Measurements from ENCODE around the gene PRRC2B.
"Not testable (repeated sequence)": the region's sequence is repeated elsewhere in the genome, so short reads cannot be mapped to it uniquely, and the experiment has no call there.

PRRC2B gene

DNA sequence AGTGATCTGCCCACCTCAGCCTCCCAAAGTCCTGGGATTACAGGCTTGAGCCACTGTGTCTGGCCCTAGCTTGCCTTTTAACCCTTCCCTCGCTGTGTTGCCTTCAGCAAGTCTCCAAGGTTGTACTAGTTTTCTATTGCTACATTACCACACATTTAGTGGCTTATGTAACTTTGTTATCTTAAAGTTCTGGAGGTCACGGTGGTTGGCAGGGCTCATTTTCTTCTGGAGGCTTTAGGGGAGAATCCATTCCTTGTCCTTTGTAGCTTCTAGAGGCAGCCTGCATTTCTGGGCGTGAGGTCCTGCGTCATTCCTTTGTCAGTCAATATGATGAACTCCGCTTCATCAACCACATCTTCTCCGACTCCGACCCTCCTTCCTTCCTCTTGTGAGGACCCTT lies 2.9 kb upstream of the PRRC2B start:
- DNase-seq = no peak

DNA sequence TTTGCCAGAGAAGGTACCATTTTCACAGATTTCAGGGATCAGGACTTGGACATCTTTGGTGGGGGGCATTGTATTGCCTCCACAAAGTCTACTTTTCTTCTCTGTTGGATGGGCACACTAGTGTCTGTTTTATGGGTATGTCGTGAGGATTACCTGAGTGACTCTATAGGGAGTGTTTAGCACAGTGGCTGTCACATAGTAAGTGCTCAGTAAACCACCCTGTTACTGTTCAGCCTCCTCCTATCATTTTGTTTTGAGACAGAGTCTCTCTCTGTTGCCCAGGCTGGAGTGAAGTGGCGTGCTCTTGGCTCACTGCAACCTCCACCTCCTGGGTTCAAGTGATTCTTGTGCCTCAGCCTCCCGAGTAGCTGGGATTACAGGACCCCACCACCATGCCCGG lies 2.4 kb upstream of the PRRC2B start:
- DNase-seq = no peak

DNA sequence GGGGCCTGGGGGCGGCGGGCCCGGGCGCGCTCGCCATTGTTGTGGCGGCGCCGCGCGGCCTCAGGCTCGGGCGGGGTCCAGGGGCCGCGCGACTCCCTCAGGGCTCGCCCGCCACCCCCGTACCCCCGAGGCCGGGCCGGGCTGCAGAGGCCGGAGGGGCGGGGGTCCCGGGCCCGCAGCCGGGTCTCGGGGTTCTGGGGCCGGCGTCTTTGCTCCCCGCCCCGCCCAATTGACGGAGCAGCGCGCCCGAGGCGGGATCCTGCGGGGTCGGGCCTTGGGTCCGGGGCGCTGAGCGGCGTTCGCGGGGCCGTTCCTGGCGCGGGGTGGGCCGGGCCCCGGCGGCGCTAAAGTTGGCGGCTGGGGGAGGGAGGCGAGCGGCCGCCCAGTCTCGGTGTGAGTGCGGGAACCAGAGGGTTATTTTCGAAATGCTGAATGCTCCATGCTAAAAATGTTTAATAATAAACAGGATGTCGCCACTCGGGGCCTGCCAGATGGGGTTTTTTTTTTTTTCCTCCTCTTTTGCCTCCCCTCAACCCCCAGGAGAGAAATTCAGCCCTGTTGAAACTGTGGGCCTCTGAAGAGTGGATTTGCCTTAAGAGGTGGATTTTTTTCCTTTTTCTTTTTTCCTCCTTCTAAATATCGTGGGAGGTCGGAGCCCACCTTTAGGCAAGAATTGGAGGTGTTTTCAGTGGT lies 724 bp downstream of the PRRC2B start:
- DNase-seq = no peak

DNA sequence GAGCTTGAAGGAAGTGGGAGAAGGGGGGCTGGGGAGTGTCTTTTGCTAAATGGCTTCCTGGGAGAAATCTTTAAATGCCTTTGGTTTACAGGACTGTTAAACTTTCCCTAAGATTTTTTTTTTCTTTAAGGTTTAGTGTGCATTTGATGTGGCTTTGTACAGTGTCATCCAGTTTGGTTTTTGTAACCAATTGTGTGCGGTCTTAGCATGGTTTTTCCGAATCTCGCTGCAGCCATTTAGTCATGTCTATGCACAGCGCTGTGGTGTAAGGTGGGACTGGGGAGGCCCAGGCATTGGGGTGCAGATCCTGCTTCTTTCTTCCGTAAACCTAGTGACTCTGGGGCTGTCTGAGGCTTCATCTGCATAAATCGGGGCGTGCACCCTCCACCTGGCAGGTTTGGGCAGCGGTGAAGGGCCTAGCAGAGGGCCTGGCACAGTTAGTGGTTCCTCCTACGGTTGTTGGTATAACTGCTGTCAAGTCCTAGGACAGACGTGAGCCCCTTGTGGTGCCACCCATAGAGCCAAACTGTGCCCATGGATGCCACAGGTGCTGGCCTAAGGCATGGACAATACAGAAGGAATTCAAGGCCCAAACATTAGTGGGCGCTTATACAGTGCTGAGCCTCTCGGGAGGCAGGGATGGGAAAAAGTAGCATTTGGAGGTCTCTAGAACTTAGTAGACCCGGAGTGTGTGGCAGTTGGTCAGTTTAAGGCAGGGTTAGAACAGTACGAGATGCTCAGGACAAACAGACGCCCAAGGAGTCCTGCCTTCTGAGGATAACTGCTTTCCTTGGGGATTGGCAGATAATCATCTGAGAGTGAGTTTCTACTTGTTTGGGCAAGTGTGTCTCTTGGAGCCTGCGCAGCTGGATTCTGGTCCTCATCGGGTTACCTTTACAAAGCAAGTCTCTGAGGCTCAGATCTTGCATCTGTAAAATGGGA lies 1.5 kb downstream of the PRRC2B start:
- DNase-seq = no peak

DNA sequence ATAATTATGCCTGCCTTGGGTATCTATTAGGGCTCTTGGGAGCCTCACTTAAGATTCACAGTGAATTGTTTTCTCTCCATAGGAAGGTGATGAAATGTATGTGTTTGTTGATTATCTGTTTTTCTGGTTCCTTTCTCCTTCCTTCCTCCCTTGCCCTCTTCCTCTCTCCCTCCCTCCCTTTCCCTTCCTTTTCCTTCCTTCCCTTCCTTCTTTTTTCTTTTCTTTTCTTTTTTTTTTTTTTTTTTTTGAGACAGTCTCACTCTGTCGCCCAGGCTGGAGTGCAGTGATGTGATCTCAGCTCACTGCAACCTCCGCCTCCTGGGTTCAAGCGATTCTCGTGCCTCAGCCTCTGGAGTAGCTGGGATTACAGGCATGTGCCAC lies 2.2 kb downstream of the PRRC2B start:
- not testable (repeated sequence) for DNase-seq

GRCh38 chr9:131396626-131397025 lies 2.7 kb downstream of the PRRC2B start:
- DNase-seq = no peak

DNA sequence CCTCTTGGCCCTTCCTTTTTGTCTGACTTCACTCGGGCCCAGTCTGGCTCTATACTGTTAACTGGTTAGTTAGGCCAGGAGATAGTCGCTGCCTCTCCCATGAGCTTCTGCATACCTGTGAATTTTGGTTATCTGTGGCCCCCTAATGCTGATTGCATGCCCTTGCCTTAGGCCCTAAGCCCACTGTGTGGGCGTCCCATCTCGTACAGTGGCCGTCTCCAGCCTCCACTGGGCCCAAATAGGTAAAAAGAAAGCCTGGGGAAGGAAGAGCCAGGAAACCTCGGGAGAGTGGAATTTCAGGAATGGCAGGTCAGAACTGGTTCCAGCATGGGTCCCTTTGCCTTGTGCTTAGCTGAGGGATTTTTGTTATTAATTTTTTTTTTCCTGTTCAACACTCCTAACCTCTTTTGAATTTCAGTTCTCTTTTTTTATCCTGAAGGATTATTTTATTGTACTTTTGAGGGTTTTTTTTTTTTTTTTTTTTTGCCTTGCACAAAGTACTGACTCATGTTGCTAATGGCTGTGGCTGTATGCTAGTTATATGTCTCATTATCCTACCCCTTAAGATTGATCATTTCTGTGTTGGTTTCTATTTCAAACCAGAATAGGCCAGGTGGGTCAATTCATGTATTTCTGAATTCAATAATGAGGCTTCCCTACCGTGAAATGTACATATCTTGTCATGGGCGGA lies 3.4 kb downstream of the PRRC2B start:
- DNase-seq = no peak

DNA sequence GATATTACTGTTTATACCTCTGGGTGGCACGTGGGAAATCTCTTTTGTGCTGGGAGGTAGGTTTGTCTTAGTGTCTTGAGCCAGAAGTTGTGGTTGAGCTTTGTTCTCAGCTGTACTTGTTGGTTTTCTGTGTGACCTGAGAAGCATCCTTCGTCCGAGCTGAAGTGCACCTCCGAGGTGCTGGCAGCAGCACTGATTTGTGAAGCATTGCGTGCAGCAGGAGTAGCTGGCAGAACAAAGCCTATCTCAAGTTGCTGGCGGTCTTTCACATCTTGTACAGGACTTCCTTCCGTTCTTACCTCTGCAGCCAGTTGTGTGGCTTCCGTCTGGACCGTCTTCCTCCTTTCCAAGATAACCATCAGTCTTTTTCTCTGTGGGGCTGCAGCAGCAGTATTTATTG lies 4.3 kb downstream of the PRRC2B start:
- no peak for DNase-seq

GRCh38 chr9:131399972-131400371 lies 6.1 kb downstream of the PRRC2B start:
- no peak for DNase-seq

DNA sequence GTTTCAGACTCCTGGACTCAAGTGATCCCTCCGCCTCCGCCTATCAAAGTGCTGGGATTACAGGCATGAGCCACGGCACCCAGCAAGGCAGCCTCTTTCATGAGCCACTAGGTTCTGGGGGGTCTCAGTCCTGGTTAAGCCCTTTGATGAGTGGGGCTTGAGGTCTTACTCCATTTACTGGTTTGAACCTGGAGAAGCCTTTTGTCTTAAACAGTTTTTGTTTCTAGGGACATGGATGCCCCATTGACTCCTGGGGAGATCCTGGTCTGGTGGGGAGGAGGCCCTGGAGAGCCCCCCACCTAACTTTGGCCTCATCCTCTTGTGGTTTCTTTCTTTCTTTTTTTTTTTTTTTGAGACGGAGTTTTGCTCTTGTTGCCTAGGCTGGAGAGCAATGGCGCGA lies 6.7 kb downstream of the PRRC2B start:
- DNase-seq = no peak

- DNase-seq = no peak
Measured at GRCh38 chr9:131402073-131402472, 8.2 kb downstream of the PRRC2B start.

- DNase-seq = no peak
Measured at GRCh38 chr9:131402738-131403492, 9.0 kb downstream of the PRRC2B start.

DNA sequence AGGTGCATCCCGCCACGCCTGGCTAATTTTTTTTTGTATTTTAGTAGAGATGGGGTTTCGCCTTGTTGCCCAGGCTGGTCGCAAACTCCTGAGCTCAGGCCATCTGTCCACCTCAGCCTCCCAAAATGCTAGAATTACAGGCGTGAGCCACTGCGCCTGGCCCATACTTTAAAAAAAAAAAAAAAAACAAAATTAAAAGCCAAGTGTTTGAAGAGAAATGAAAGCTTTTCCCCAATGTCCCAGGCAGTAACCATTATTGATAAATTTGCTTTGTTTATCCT lies 9.5 kb downstream of the PRRC2B start:
- DNase-seq = no peak

DNA sequence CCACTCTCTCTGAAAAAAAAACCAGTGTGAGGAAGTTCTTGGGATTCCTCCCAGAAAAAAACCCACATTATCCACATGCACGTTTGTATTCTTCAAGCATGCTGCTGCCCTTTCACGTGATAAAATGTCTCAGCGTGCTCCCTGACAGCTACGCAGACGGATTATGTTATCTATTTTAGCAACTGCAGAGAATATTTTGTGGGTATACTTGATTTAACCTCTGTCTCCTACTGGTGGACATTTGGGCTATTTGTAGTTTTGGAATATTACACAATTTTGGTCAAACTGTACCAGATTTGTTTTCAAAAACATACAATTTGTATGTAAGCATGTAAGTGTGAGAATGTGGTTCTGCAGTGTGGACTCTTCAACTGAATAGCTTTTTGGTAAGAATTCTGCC lies 10.7 kb downstream of the PRRC2B start:
- DNase-seq = no peak

DNA sequence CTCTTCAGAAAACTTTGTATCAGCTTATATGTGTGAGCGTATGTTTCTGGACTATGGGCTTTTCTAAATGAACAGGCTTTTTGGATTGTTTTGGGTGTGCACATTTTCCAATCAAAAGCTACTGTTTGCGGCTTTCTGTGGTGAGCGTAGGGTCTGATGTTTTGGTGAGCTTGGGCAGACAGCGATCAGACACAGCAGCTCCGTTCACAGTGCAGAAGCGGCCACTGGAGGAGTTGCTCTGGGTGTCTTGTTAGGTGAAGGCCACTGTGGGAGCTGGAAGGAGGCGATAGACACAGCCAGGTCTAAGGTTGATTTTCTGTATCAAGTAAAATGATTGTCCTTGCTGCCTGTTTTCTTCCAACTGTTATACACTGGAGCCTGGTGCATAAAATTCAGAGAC lies 11.1 kb downstream of the PRRC2B start:
- no peak for DNase-seq

DNA sequence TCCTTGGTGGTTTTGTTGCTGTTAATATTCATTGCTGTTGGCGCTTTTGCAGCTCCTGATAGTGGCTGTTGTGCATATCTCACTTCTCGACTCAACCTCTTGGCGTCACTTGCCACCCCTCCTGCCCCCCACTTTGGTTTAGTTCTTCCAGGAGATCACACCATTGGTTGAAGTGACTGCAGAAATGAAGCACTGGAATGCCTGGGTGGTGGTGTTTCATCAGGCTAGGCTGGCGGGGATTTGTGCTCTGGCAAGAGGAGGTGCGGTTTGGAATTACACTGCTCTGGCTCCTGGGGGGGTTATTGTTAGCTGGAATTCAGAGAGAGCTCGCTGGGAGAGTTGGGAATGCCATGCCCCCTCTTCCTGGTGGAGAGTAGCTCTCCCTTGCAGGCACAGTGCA lies 11.5 kb downstream of the PRRC2B start:
- no peak for DNase-seq

DNA sequence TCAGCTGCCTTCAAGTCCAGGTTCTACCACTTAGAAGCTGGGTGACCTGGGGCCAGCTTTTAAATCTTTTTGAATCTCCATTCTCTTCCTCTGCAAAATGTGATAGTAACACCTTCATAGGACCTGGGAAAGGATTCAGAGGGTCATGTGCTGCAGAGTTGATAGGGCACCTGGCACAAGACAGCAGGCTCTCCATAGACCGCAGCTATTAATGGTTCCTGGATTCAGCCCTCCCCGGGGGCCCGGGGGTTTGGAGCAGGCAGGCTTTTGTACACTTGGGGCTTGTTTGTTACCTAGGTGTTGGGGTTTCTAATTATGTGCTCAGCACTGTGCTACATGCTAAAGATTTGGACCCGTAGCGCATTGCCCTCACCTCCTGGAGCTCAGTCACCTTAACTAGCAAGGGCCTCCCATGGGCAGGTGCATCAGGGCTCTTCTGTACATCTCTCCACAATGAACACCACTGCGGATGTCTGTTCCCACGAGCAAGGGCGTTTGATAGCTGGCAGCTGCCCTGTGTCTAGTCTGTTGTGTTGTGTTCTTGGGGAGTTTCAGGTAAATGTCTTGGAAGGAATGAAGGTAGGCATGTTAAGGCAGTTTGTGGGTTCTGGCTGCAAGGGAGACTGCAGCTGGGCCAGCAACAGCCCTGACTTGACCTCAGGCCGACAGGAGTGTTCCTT lies 12.1 kb downstream of the PRRC2B start:
- no peak for DNase-seq

GRCh38 chr9:131406563-131407436 lies 12.9 kb downstream of the PRRC2B start:
- no peak for DNase-seq

DNA sequence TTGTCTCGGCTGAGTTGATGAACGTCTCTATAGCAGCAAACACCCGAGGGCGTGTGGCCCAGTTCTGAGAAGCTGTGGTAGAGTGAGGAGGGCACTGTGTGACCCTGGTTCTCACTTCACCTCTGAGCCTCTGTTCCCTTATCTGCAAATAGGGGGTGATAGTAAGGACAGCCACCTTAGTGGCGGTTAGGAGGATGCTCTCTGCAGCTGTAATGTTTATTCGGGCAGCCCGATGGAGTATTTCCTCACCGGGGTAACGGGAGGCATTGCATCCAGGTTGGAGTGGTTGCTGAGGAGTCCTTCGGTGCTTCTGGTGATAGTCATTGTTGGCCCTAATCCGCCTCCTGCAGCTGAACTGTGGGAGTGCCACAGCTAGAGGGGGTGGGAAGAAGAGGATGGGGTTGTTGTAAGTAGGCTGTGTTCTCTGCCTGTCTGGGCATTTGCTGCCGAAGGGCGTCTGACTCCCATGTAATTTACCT lies 13.9 kb downstream of the PRRC2B start:
- DNase-seq = no peak

GRCh38 chr9:131409458-131409992 lies 15.6 kb downstream of the PRRC2B start:
- no peak for DNase-seq

DNA sequence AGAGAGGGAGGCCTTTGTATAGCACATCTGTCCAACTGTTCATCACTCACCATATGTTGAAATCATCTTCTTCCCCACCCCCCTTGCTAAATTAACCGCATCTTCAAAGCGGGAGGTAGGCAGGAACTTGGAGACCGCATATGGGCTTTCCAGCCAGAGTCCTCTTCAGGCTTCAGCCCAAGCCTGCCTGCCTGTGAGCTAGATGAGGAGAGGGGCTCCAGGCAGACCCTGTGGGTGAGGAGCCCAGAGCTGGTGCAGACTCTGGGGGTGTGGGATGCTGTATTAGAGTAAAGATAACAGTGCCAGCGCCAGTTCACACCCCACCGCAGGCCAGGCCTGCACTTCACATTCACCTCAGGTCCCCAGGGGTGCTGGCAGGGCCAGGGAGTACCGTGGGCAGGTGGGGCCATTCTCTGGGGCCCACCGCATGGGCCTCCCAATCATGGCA lies 16.2 kb downstream of the PRRC2B start:
- no peak for DNase-seq
